Neural progenitor cell (in vitro differentiated cells): ENCODE measurements around the gene MPHOSPH8.

Source experiments
- EZH2 ChIP-seq: fragments of 200-600 bp; sonication (generic); IDR thresholded peaks from 2 replicates; pipeline ENCODE4 v1.6.1; 2017; ENCODE audit warnings: antibody characterized with exemption, mild to moderate bottlenecking, moderate library complexity
- TF ChIP-seq, protein P1 (sequence below): fragments of 200-600 bp; sonication (generic); IDR thresholded peaks from 2 replicates; pipeline ENCODE4 v1.5.1; 2017; ENCODE audit warnings: antibody characterized with exemption, mild to moderate bottlenecking

GRCh38 chr13:19618977-19619376 is 14.5 kb upstream of the MPHOSPH8 start:
- no peak for TF ChIP-seq EZH2
- TF ChIP-seq, protein P1, sequence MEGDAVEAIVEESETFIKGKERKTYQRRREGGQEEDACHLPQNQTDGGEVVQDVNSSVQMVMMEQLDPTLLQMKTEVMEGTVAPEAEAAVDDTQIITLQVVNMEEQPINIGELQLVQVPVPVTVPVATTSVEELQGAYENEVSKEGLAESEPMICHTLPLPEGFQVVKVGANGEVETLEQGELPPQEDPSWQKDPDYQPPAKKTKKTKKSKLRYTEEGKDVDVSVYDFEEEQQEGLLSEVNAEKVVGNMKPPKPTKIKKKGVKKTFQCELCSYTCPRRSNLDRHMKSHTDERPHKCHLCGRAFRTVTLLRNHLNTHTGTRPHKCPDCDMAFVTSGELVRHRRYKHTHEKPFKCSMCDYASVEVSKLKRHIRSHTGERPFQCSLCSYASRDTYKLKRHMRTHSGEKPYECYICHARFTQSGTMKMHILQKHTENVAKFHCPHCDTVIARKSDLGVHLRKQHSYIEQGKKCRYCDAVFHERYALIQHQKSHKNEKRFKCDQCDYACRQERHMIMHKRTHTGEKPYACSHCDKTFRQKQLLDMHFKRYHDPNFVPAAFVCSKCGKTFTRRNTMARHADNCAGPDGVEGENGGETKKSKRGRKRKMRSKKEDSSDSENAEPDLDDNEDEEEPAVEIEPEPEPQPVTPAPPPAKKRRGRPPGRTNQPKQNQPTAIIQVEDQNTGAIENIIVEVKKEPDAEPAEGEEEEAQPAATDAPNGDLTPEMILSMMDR, result peak; percentile 54
